NCI-H69 (cell line): ENCODE data around the gene BRME1.
"Not testable (repeated sequence)": the region's sequence is repeated elsewhere in the genome, so short reads cannot be mapped to it uniquely, and the experiment has no call there.

Experiments
- DNase-seq: peaks from one replicate; lab custom pipeline; 2025; lab: John Stamatoyannopoulos, UW

BRME1 gene

DNA sequence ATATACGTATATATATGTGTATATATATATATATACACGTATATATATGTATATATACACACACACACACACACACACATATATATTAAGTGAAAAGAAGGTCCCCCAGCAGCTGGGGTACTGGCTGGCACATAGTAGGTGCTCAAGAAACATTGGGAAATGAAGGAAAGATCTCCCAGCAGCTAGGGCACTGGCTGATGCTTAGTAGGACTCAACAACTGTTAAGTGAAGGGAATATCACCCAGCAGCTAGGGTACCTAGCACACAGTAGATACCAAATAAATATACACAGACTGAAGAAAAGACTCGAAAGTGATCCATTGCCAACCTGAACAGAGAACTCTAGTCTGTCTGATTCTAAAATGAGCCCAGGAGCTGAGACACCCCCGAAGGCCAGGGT, 20.1 kb upstream of the BRME1 start:
- no peak for DNase-seq

DNA sequence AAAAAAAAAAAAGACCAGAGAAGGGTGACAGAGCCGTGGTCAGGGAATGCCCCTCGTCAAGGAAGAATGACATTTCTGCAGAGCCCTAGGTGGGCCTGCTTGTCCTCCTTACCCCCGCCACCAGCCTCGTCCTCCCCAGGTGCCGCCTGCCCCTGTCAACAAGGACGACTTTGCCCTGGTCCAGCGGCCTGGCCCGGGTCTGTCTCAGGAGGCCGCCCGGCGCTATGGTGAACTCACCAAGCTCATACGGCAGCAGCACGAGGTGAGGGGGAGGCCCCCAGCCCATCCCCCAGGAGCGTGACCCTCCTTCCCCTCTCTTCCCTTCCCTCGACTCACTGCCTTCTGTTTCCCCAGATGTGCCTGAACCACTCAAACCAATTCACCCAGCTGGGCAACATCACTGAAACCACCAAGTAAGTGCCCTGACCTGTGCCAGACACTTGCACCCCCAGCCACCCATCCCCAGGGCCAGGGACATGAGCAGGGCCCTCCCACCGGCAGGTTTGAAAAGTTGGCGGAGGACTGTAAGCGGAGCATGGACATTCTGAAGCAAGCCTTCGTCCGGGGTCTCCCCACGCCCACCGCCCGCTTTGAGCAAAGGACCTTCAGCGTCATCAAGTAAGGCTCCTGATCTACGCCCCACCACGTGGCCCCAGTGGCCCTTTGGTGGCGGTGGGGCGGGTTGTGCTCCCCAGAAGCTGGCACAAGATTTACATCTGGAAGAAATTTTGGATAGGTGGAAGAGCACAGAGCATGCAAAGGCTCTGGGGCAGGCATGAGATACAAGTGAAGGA, 17.5 kb upstream of the BRME1 start:
- DNase-seq = no peak

- not testable (repeated sequence) for DNase-seq
Observed at GRCh38 chr19:13922118-13922517, 16.2 kb upstream of the BRME1 start.

GRCh38 chr19:13920940-13921747, 15.2 kb upstream of the BRME1 start:
- DNase-seq = peak; percentile 56

- DNase-seq = no peak
Observed at GRCh38 chr19:13920524-13920923, 14.6 kb upstream of the BRME1 start.

GRCh38 chr19:13918726-13919411, 13.0 kb upstream of the BRME1 start:
- DNase-seq = no peak

- DNase-seq = no peak
Observed at GRCh38 chr19:13917888-13918406, 12.0 kb upstream of the BRME1 start.

- DNase-seq = no peak
Observed at GRCh38 chr19:13914777-13915176, 8.9 kb upstream of the BRME1 start.

DNA sequence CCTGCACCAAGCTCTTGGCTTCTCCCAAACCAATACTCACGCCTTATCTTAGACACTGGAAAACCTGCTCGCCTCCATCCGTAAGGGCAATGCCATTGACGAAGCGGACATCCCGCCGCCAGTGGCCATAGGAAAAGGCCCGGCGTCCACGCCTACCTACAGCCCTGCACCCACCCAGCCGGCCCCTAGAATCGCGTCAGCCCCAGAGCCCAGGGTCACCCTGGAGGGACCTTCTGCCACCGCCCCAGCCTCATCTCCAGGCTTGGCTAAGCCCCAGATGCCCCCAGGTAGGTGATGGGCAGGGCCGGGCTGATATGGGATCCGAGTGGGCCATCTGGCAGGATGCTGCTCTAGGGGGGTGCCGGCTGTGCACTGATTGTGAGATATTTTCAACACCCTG, 7.4 kb upstream of the BRME1 start:
- DNase-seq = no peak

DNA sequence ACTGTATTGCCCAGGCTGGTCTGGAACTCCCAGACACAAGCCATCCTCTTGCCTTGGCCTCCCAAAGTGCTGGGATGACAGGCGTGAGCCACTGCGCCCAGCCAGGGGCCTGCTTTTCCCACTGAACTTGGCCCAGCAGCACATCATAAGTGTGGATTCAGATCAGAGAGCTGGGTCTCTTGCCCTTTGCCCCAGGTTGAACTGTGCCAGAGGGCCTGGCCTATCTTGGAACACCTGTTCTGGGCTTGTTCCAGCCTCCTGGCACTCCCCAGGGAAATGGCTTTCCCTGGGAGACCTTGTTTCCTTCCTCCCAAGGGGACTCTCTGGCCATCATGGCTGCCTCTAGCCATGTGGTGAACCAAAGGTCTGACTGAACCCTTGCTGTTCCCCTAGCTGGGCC, 3.5 kb upstream of the BRME1 start:
- no peak for DNase-seq

- no peak for DNase-seq
Observed at GRCh38 chr19:13908674-13909073, 2.8 kb upstream of the BRME1 start.

- no peak for DNase-seq
Observed at GRCh38 chr19:13906910-13907309, 993 bp upstream of the BRME1 start.

DNA sequence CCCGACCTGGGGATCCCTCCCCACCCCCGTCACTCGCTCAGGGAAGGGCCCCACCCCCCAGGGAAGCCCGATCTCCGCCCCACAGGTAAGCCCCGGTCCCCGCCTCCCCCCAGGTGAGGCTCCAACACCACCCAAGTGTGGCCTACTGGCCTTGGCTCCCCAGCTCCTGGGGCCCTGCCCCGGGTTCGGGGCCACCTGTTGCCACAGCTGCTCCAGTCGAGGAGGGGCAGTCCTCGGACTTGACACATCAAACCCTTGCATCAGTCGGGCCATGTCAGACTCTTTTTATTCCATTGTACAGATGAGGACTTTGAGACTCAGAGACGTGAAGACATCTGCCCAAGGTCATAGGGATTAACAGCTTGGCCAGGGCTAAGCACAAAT, 596 bp upstream of the BRME1 start:
- DNase-seq = peak; percentile 69

GRCh38 chr19:13902993-13903555, 2.8 kb downstream of the BRME1 start:
- DNase-seq = peak; percentile 65

DNA sequence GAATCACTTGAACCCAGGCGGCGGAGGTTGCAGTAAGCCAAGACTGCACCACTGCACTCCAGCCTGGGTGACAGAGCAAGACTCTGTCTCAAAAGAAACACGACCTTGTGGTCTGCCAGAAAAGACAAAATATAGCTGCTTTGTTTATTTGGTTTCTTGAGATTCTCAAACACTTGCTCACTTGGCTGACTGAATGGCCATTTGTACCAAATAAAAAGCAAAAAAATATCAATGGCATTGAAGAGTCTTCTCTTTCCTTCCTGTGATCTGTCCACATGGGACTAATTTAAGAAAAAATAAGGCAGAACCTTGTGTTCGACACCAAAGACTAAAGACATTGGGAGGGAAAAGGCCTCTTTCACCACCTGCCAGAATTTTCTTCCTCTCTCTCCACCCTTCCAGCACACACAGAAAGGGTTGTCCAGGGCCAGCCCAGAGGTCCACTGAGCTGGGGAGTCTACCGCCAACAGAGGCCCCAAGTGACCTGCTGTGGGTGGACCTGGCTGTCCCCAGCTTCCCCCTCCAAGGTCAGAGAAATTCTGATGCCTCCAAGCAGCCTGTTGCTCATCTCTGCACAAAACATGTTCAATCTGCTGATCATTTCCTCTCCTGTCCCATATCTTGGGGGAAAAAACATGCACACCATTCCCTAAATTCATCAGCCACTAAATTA, 5.9 kb downstream of the BRME1 start:
- no peak for DNase-seq

GRCh38 chr19:13899393-13899792, 6.5 kb downstream of the BRME1 start:
- DNase-seq = peak; percentile 60

- no peak for DNase-seq
Observed at GRCh38 chr19:13896227-13896626, 9.7 kb downstream of the BRME1 start.

- no peak for DNase-seq
Observed at GRCh38 chr19:13894552-13894951, 11.4 kb downstream of the BRME1 start.

DNA sequence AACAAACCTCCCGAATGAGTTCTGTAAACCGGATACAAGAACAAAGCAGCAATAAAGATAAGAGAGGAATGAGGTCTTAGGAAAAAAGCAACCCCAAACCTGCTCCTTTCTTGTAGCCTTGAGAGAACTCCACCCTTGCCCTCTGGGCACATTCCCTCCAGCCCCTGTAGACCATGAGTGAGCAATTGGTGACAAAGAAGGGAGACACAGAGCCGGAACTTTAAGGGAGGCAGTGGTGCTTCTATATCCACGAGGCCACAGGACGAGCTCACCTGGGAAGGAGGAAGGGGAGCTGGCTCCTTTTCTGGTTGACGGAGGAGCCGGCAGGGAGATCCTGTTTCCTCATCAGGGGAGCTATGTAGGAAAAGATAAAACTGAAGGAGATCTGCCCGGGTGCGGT, 13.0 kb downstream of the BRME1 start:
- DNase-seq = no peak

- peak; percentile 18 for DNase-seq
Observed at GRCh38 chr19:13890136-13890535, 15.8 kb downstream of the BRME1 start.

- peak; percentile 98 for DNase-seq
Observed at GRCh38 chr19:13888281-13888680, 17.6 kb downstream of the BRME1 start.

DNA sequence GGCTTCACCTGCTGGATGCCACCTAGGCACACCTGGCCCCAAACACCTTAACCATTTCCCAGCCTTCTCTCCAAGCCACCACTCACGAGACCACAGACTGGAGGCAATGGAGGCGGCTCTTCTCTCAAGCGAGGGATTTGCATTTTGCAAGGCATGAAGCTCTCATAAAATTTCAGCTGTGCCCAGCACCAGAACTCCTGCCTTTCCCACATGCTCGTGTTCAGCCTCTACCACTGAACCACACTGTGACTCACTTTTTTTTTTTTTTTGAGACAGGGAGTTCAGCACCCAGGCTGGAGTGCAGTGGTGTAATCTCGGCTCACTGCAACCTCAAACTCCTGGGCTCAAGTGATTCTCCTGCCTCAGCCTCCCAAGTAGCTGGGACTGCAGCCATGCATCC, 18.4 kb downstream of the BRME1 start:
- peak; percentile 29 for DNase-seq
